Liver (tissue), 9 donors: ENCODE data around the gene ATF4. TPM values are rescaled to one million over a fixed set of nuclear protein-coding genes. Genes with fewer than 3 reads are reported as not detected.

Experiments
- DNase-seq: peaks from one replicate; pipeline ENCODE4 v3.0.0-alpha.2; 2017; ENCODE audit warnings: low spot score
- H3K27ac ChIP-seq, 2 donors: one replicate each; pipeline ENCODE4 v1.7.0; 2013; ENCODE audit warnings: inconsistent platforms in 2 of 2, low read length in 2 of 2, control low read depth in 1 of 2, low read depth in 1 of 2, mild to moderate bottlenecking in 1 of 2
- H3K27me3 ChIP-seq, 4 donors: one replicate each; pipeline versions ENCODE4 v1.6.1 to v1.7.0; 2013; ENCODE audit warnings: low read length in 3 of 4, inconsistent platforms in 1 of 4, mild to moderate bottlenecking in 1 of 4, moderate library complexity in 1 of 4; ENCODE audit not compliant: control insufficient read depth in 4 of 4, insufficient read depth in 4 of 4
- H3K36me3 ChIP-seq, 4 donors: one replicate each; pipeline versions ENCODE4 v1.6.1 to v1.7.0; 2013; ENCODE audit warnings: low read length in 3 of 4, mild to moderate bottlenecking in 3 of 4, low read depth in 1 of 4, moderate library complexity in 1 of 4; ENCODE audit not compliant: control insufficient read depth in 4 of 4, insufficient read depth in 3 of 4
- H3K4me1 ChIP-seq, 4 donors: one replicate each; pipeline versions ENCODE4 v1.6.1 to v1.7.0; 2013; ENCODE audit warnings: low read length in 3 of 4, mild to moderate bottlenecking in 3 of 4, moderate library complexity in 1 of 4; ENCODE audit not compliant: control insufficient read depth in 4 of 4, insufficient read depth in 4 of 4
- H3K4me3 ChIP-seq, 3 donors: one replicate each; pipeline versions ENCODE4 v1.6.1 to v1.7.0; 2013; ENCODE audit warnings: low read length in 3 of 3, control low read depth in 1 of 3, low read depth in 1 of 3, mild to moderate bottlenecking in 1 of 3
- H3K9ac ChIP-seq, 2 donors: one replicate each; pipeline ENCODE4 v1.7.0; 2013; ENCODE audit warnings: low read length in 2 of 2, mild to moderate bottlenecking in 2 of 2, moderate library complexity in 2 of 2, control low read depth in 1 of 2, low read depth in 1 of 2
- H3K9me3 ChIP-seq, 4 donors: one replicate each; pipeline versions ENCODE4 v1.6.1 to v1.7.0; 2013; ENCODE audit warnings: low read length in 3 of 4; ENCODE audit not compliant: control insufficient read depth in 4 of 4
- EGR1 ChIP-seq, 2 donors: IDR thresholded peaks; 2 replicates each; pipeline ENCODE4 v1.6.1; 2016 to 2018; ENCODE audit warnings: antibody characterized with exemption in 2 of 2, low read depth in 2 of 2
- FOXA2 ChIP-seq: IDR thresholded peaks from 2 replicates; pipeline ENCODE4 v1.6.1; 2016; ENCODE audit warnings: antibody characterized with exemption
- GABPA ChIP-seq, 2 donors: IDR thresholded peaks in 1 of 2; conservative IDR thresholded peaks in 1 of 2; 2 replicates each; pipeline ENCODE4 v1.6.1; 2016; ENCODE audit warnings: antibody characterized with exemption in 2 of 2, mild to moderate bottlenecking in 1 of 2, moderate library complexity in 1 of 2
- HNF4A ChIP-seq, 2 donors: conservative IDR thresholded peaks; 2 replicates each; pipeline ENCODE4 v1.6.1; 2016; ENCODE audit warnings: antibody characterized with exemption in 2 of 2, mild to moderate bottlenecking in 2 of 2
- JUND ChIP-seq, 2 donors: IDR thresholded peaks; 2 replicates each; pipeline ENCODE4 v1.6.1; 2016; ENCODE audit warnings: antibody characterized with exemption in 2 of 2
- RAD21 ChIP-seq, 2 donors: IDR thresholded peaks; 2 replicates each; pipeline ENCODE4 v1.6.1; 2016; ENCODE audit warnings: antibody characterized with exemption in 2 of 2, mild to moderate bottlenecking in 2 of 2
- SP1 ChIP-seq: IDR thresholded peaks from 2 replicates; pipeline ENCODE4 v1.6.1; 2018; ENCODE audit warnings: antibody characterized with exemption, mild to moderate bottlenecking
- TAF1 ChIP-seq: conservative IDR thresholded peaks from 2 replicates; pipeline ENCODE4 v1.6.1; 2016; ENCODE audit warnings: antibody characterized with exemption, mild to moderate bottlenecking
- whole genome bisulfite sequencing: extraction: QIAGEN DNeasy Blood & Tissue Kit; methylation state at CpG from one replicate; pipeline ENCODE4 v1.1.7; 2013; 5-methylcytosine and 5-hydroxymethylcytosine counted together
- polyA plus RNA-seq, 2 donors: library from polyadenylated mRNA; stranded (reverse) in 1 of 2; unstranded in 1 of 2; fragments of 200-250 nt in 1 of 2; fragments of >200 nt in 1 of 2; fragmentation: Nextera tagmentation in 1 of 2; extraction: Ambion mirVana in 1 of 2; gene quantifications; one replicate each; pipeline versions ENCODE4 v1.2.1 to v1.2.3, GENCODE V29; 2013 to 2015
- total RNA-seq, 2 donors: library from RNA; depleted of rRNA; stranded (reverse); fragments of >200 nt; gene quantifications; one replicate each; pipeline ENCODE4 v1.2.3, GENCODE V29; 2014
- TF ChIP-seq, protein P1 (sequence below): IDR thresholded peaks from 2 replicates; pipeline ENCODE4 v1.6.1; 2016; ENCODE audit warnings: antibody characterized with exemption
- TF ChIP-seq, protein P2 (sequence below): fragments of 150-350 bp; IDR thresholded peaks from 2 replicates; pipeline ENCODE4 v1.5.1; 2017; ENCODE audit warnings: improper control_type of control experiment, low read depth, low read length; ENCODE audit not compliant: missing input control
- donor health status: healthy.
- donor health status: healthy.
- donor health status: healthy.
- donor health status: healthy.
- donor health status: healthy.

ATF4 gene
- total and polyA plus RNA-seq, 4 donors: 112 to 211 (median 169) TPM

DNA sequence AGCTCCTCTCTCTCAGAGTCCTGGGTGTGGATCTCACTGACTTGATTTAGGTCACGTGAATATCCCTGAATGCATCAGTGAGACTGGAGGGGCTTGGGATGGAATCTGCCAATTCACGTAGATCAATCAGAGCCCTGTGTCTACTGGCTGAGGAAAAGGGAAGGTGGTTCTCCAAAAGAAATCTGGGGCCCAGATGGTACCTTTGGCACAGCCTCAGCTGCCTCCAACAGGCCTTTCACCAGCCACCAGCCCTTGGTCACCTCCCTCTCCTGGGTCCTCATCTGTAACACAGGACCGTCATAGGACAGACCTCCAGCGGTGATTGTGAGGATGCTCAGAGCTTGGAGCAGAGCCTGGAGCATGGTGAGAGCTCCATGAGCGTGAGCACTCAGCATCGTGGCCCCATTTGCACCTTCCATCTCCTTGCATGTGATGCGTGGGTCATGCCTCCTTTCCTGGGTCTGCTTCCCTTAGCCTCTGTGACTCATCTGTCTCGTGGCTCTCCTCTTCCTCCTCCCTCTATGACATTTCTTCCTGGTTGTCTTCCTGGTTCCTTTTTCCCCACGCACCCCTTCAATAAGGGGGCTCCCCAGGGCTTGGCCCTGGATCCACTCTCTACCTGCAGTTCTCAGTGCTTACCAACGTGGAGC is 25.8 kb upstream of the ATF4 start:
- H3K27me3 ChIP-seq: no peaks in the 10 kb centered on the region
- no peak overlapping the region for H3K27ac ChIP-seq
- no peaks in the 10 kb centered on the region for H3K36me3 ChIP-seq
- WGBS: 79% methylated on average over 10 of the region's 10 CpGs
- H3K9me3 ChIP-seq: no peaks in the 10 kb centered on the region
- DNase-seq: no peak
- no peaks in the 10 kb centered on the region for H3K4me1 ChIP-seq
- H3K4me3 ChIP-seq: no peak overlapping the region
- no peak for TF ChIP-seq EGR1 (IDR thresholded peaks at IDR 0.05; ENCODE audit: low read depth in 2 of 2)
- no peak for TF ChIP-seq JUND (IDR thresholded peaks at IDR 0.05)
- no peak for TF ChIP-seq TAF1
- TF ChIP-seq HNF4A (conservative IDR thresholded peaks at IDR 0.05): no peak
- TF ChIP-seq GABPA (IDR thresholded peaks at IDR 0.05 in 1 of 2, conservative IDR thresholded peaks at IDR 0.05 in 1 of 2): no peak
- TF ChIP-seq SP1: no peak
- TF ChIP-seq, protein P1, sequence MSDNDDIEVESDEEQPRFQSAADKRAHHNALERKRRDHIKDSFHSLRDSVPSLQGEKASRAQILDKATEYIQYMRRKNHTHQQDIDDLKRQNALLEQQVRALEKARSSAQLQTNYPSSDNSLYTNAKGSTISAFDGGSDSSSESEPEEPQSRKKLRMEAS: no peak
- TF ChIP-seq RAD21 (IDR thresholded peaks at IDR 0.05): no peak
- H3K9ac ChIP-seq: no peak overlapping the region

DNA sequence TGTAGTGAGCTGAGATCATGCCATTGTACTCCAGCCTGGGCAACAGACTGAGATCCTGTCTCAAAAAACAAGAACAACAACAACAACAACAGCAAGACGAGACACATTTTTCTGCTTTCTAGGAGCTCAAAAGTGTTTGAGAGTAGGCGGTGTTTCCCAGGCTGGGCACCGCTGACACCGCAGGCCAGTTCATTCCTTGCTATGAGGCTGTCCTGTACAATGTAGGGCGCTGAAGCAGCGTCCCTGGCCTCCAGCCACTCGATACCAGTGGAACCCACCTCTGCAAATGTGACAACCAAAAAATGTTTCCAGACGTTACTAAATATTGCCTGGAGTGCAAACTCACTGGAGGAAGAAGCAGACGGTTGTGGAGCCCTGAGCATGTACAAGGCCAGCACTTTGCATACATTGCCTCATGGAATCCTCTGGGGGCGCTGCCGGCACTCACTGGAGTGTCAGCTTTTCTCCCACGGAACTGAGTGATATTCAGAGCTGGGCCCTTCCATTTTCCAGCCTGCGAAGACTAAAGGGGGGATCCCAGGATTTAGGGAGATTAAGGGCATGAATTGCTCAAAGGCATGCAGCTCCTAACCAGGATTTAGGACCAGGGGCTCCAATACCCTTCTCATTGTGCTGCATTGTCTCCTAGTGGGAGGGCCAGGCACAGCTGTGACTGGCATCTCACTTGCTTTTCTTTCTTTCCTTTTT is 24.1 kb upstream of the ATF4 start:
- TF ChIP-seq RAD21 (IDR thresholded peaks at IDR 0.05): peak; percentile 71 to 81
- TF ChIP-seq, protein P2, sequence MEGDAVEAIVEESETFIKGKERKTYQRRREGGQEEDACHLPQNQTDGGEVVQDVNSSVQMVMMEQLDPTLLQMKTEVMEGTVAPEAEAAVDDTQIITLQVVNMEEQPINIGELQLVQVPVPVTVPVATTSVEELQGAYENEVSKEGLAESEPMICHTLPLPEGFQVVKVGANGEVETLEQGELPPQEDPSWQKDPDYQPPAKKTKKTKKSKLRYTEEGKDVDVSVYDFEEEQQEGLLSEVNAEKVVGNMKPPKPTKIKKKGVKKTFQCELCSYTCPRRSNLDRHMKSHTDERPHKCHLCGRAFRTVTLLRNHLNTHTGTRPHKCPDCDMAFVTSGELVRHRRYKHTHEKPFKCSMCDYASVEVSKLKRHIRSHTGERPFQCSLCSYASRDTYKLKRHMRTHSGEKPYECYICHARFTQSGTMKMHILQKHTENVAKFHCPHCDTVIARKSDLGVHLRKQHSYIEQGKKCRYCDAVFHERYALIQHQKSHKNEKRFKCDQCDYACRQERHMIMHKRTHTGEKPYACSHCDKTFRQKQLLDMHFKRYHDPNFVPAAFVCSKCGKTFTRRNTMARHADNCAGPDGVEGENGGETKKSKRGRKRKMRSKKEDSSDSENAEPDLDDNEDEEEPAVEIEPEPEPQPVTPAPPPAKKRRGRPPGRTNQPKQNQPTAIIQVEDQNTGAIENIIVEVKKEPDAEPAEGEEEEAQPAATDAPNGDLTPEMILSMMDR: peak; percentile 77
- TF ChIP-seq FOXA2: no peak
- Histone ChIP-seq H3K9ac (peak overlapping the region in 1 of 2 donors; percentile 5), H3K36me3 (no peaks in the 10 kb centered on the region), H3K27ac (no peak overlapping the region), H3K27me3 (no peaks in the 10 kb centered on the region), H3K4me3 (no peak overlapping the region), H3K4me1 (peaks cover 5 to 6% (median 6%) of the 10 kb centered on the region in 4 donors), H3K9me3 (no peaks in the 10 kb centered on the region)
- WGBS: 45% methylated on average over 13 of the region's 13 CpGs
- DNase-seq: peak; percentile 74

DNA sequence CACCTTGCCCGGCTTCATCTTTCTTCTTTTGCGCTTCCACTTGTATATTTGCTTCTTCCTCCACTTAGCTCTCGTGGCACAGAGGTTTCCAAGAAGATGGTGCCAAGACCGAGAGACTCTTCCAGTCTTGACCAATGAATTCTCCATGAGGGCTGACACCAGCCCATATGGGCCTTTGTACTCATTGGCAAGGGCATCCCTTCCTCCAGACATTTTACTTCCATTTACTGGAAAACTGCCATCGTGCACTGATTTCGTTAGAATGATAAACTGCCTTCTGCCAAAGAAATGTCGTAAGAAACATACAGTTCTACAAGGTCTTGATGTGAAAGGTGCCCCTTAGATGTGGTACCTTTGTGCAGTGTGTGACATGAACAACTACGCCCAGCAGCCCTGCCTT is 22.9 kb upstream of the ATF4 start:
- H3K27ac ChIP-seq: no peak overlapping the region
- no peak for DNase-seq
- H3K4me3 ChIP-seq: no peak overlapping the region
- H3K27me3 ChIP-seq: no peaks in the 10 kb centered on the region
- no peaks in the 10 kb centered on the region for H3K36me3 ChIP-seq
- H3K9me3 ChIP-seq: no peaks in the 10 kb centered on the region
- TF ChIP-seq SP1: no peak
- TF ChIP-seq, protein P1: no peak
- no peak for TF ChIP-seq GABPA (IDR thresholded peaks at IDR 0.05 in 1 of 2, conservative IDR thresholded peaks at IDR 0.05 in 1 of 2)
- 89% methylated on average over 8 of the region's 8 CpGs for WGBS
- H3K4me1 ChIP-seq: peaks cover 10 to 12% (median 11%) of the 10 kb centered on the region in 4 donors
- no peak overlapping the region for H3K9ac ChIP-seq
